T-helper 2 cell treated with Interferon-gamma antibody and Interleukin-4, amounts not matched to agents 100 ng/mL and 5 ng/mL, for 36 hours (primary cell): ENCODE results near the gene NMB. TPM values are rescaled to one million over a fixed set of nuclear protein-coding genes. Genes with fewer than 3 reads are reported as not detected.

ENCODE experiments used
- intact Hi-C: fragments of 100-400 bp; cut with micrococcal nuclease; formaldehyde crosslinking; loops from one replicate; pipeline ENCODE4 v1.15.1; 2023
- total RNA-seq: library from RNA; stranded (reverse); gene quantifications from 2 replicates; pipeline ENCODE4 v1.2.3, GENCODE V29; 2022

Gene NMB
- total RNA-seq, 1 donor from 2014 or later = 2.3 TPM

- intact Hi-C loops = no loop called here
Measured at GRCh38 chr15:84620626-84621025, 37.4 kb downstream of the NMB start.

GRCh38 chr15:84616235-84616634 is 41.8 kb downstream of the NMB start:
- intact Hi-C loops = no loop called here

GRCh38 chr15:84611631-84612030 is 46.4 kb downstream of the NMB start:
- intact Hi-C loops = no loop called here

- intact Hi-C loops = no loop called here
Measured at GRCh38 chr15:84609818-84610525, 48.0 kb downstream of the NMB start.

GRCh38 chr15:84608707-84609284 is 49.2 kb downstream of the NMB start:
- intact Hi-C loops = no loop called here

- intact Hi-C loops = no loop called here
Measured at GRCh38 chr15:84606653-84607120, 51.3 kb downstream of the NMB start.

GRCh38 chr15:84605554-84605882 is 52.5 kb downstream of the NMB start:
- intact Hi-C loops = no loop called here

Other genes with a start within 250 kb of the NMB start
- gene ZSCAN2, start 57.2 kb downstream of the NMB start, total RNA-seq = 4.9 and 7.0 TPM in 2 replicates
- 24.8 and 26.0 TPM in 2 replicates for gene WDR73, start 3.9 kb downstream of the NMB start, total RNA-seq
- 115 and 116 TPM in 2 replicates for gene SEC11A, start 57.9 kb upstream of the NMB start, total RNA-seq
- 43.5 and 44.0 TPM in 2 replicates for gene ZNF592, start 90.4 kb upstream of the NMB start, total RNA-seq
- gene ALPK3, start 159.2 kb upstream of the NMB start, total RNA-seq = 0.30 and 0.80 TPM in 2 replicates
- gene SLC28A1, start 226.5 kb upstream of the NMB start, total RNA-seq = not detected in 2 replicates